ENCODE data around the gene ZNF177.

Gene ZNF177

GRCh38 chr19:9431475-9431874 is 68.7 kb downstream of the ZNF177 start:
- DNase-seq: no peak

Data from NCI-H1105 treated with DMSO at 0.1 percent for 48 hours (cell line).